Loucy (cell line): ENCODE results near the gene GOLIM4.

Experiments used
- H2AFZ ChIP-seq: fragments of 200-600 bp; sonication (generic); 2 replicates; pipeline ENCODE4 v1.6.0; 2016; ENCODE audit warnings: antibody characterized with exemption, mild to moderate bottlenecking, low read length, moderate library complexity
- H3F3A ChIP-seq: fragments of 200-600 bp; 2 replicates; pipeline ENCODE4 v1.6.0; 2016; ENCODE audit warnings: antibody characterized with exemption, low read depth, mild to moderate bottlenecking
- H3K27me3 ChIP-seq: fragments of 200-600 bp; sonication (generic); 2 replicates; pipeline ENCODE4 v1.6.1; 2014; ENCODE audit warnings: low read length, mild to moderate bottlenecking; ENCODE audit not compliant: insufficient read depth, poor library complexity, severe bottlenecking
- H3K36me3 ChIP-seq: fragments of 200-600 bp; sonication (generic); 2 replicates; pipeline ENCODE4 v1.6.1; 2016; ENCODE audit warnings: low read length; ENCODE audit not compliant: insufficient read depth
- H3K4me1 ChIP-seq: fragments of 200-600 bp; sonication (generic); 2 replicates; pipeline ENCODE4 v1.5.1; 2014; ENCODE audit warnings: low read length, mild to moderate bottlenecking; ENCODE audit not compliant: insufficient read depth, poor library complexity, severe bottlenecking
- H3K4me2 ChIP-seq: fragments of 200-600 bp; sonication (generic); 2 replicates; pipeline ENCODE4 v1.6.0; 2014; ENCODE audit warnings: antibody characterized with exemption, low read length, low read depth, mild to moderate bottlenecking; ENCODE audit not compliant: poor library complexity, severe bottlenecking
- H3K4me3 ChIP-seq: fragments of 200-600 bp; sonication (generic); 2 replicates; pipeline ENCODE4 v1.5.1; 2014; ENCODE audit warnings: low read length, mild to moderate bottlenecking, mixed read lengths; ENCODE audit not compliant: poor library complexity, severe bottlenecking
- H3K79me2 ChIP-seq: fragments of 200-600 bp; sonication (generic); 2 replicates; pipeline ENCODE4 v1.6.1; 2014; ENCODE audit warnings: low read length; ENCODE audit not compliant: insufficient read depth
- H3K9ac ChIP-seq: fragments of 200-600 bp; sonication (generic); 2 replicates; pipeline ENCODE4 v1.6.0; 2014; ENCODE audit warnings: mild to moderate bottlenecking, low read depth, low read length, moderate library complexity; ENCODE audit not compliant: poor library complexity, severe bottlenecking
- H3K9me2 ChIP-seq: fragments of 200-600 bp; sonication (generic); replicated peaks from 2 replicates; pipeline ENCODE4 v1.6.1; 2016; ENCODE audit warnings: low read depth, low read length, mixed read lengths
- H3K9me3 ChIP-seq: fragments of 200-600 bp; sonication (generic); 2 replicates; pipeline ENCODE4 v1.6.1; 2014; ENCODE audit warnings: mild to moderate bottlenecking, antibody characterized with exemption, low read length, low read depth; ENCODE audit not compliant: insufficient read depth
- H4K20me1 ChIP-seq: fragments of 200-600 bp; sonication (generic); 2 replicates; pipeline ENCODE4 v1.6.0; 2014; ENCODE audit warnings: antibody characterized with exemption, low read length, mild to moderate bottlenecking; ENCODE audit not compliant: insufficient read depth, poor library complexity, severe bottlenecking
- CTCF ChIP-seq: fragments of 200-600 bp; sonication (generic); conservative IDR thresholded peaks from 2 replicates; pipeline ENCODE4 v1.5.1; 2014; ENCODE audit warnings: mild to moderate bottlenecking, antibody characterized with exemption, low read length
- EZH2phosphoT487 ChIP-seq: fragments of 200-600 bp; IDR thresholded peaks from 2 replicates; pipeline ENCODE4 v1.6.1; 2018; ENCODE audit warnings: antibody characterized with exemption, mild to moderate bottlenecking, moderate library complexity, borderline replicate concordance

The GOLIM4 gene

GRCh38 chr3:167978071-167978470, 117.7 kb downstream of the GOLIM4 start:
- H3K9me2 ChIP-seq = no peaks in the 10 kb centered on the region
- no peaks in the 10 kb centered on the region for H3K36me3 ChIP-seq
- no peaks in the 10 kb centered on the region for H3K9me3 ChIP-seq
- H3K4me3 ChIP-seq = no peak overlapping the region
- no peaks in the 10 kb centered on the region for H4K20me1 ChIP-seq
- peak overlapping the region; percentile 6 for H2AFZ ChIP-seq
- H3K4me1 ChIP-seq = peaks cover 34% of the 10 kb centered on the region
- TF ChIP-seq EZH2phosphoT487 (no peak), CTCF (no peak)
- H3K4me2 ChIP-seq = no peak overlapping the region
- H3K9ac ChIP-seq = no peak overlapping the region
- H3K27me3 ChIP-seq = no peaks in the 10 kb centered on the region
- no peaks in the 10 kb centered on the region for H3K79me2 ChIP-seq
- no peaks in the 10 kb centered on the region for H3F3A ChIP-seq

GRCh38 chr3:167976516-167977361, 119.0 kb downstream of the GOLIM4 start:
- Histone ChIP-seq H3K9me2 (no peaks in the 10 kb centered on the region), H3K9ac (peak overlapping the region; percentile 63), H3K4me1 (peaks cover 42% of the 10 kb centered on the region), H3K36me3 (no peaks in the 10 kb centered on the region), H3K9me3 (no peaks in the 10 kb centered on the region), H3K4me2 (peak overlapping the region; percentile 67), H3K4me3 (peak overlapping the region; percentile 42), H3F3A (no peaks in the 10 kb centered on the region), H2AFZ (peak overlapping the region; percentile 88), H3K79me2 (no peaks in the 10 kb centered on the region), H4K20me1 (no peaks in the 10 kb centered on the region), H3K27me3 (no peaks in the 10 kb centered on the region)
- no peak for TF ChIP-seq CTCF
- no peak for TF ChIP-seq EZH2phosphoT487

- Histone ChIP-seq H3F3A (no peaks in the 10 kb centered on the region), H3K9ac (no peak overlapping the region)
Observed at GRCh38 chr3:167973901-167974300, 121.8 kb downstream of the GOLIM4 start.

More at GRCh38 chr3:167973901-167974300, 121.8 kb downstream of the GOLIM4 start:
- no peaks in the 10 kb centered on the region for H3K79me2 ChIP-seq
- no peaks in the 10 kb centered on the region for H3K27me3 ChIP-seq
- no peaks in the 10 kb centered on the region for H3K9me2 ChIP-seq
- H3K36me3 ChIP-seq = no peaks in the 10 kb centered on the region
- H3K4me3 ChIP-seq = no peak overlapping the region
- H3K4me1 ChIP-seq = peaks cover 42% of the 10 kb centered on the region
- no peaks in the 10 kb centered on the region for H4K20me1 ChIP-seq
- no peak for TF ChIP-seq CTCF
- no peak for TF ChIP-seq EZH2phosphoT487
- no peak overlapping the region for H3K4me2 ChIP-seq
- no peaks in the 10 kb centered on the region for H3K9me3 ChIP-seq
- H2AFZ ChIP-seq = peak overlapping the region; percentile 32; the same call in 1 of the 2 replicates
